Occipital lobe (tissue), 2 donors: ENCODE measurements around the gene CDX1. TPM values are rescaled to one million over a fixed set of nuclear protein-coding genes. Genes with fewer than 3 reads are reported as not detected.

ENCODE experiments used
- DNase-seq: peaks from one replicate; lab custom pipeline; 2025; lab: John Stamatoyannopoulos, UW
- total RNA-seq: library from RNA; depleted of rRNA; stranded (reverse); fragments of >200 nt; gene quantifications from one replicate; pipeline ENCODE4 v1.2.3, GENCODE V29; 2014

The CDX1 gene
- total RNA-seq, 1 donor from 2014 or later: not detected

DNA sequence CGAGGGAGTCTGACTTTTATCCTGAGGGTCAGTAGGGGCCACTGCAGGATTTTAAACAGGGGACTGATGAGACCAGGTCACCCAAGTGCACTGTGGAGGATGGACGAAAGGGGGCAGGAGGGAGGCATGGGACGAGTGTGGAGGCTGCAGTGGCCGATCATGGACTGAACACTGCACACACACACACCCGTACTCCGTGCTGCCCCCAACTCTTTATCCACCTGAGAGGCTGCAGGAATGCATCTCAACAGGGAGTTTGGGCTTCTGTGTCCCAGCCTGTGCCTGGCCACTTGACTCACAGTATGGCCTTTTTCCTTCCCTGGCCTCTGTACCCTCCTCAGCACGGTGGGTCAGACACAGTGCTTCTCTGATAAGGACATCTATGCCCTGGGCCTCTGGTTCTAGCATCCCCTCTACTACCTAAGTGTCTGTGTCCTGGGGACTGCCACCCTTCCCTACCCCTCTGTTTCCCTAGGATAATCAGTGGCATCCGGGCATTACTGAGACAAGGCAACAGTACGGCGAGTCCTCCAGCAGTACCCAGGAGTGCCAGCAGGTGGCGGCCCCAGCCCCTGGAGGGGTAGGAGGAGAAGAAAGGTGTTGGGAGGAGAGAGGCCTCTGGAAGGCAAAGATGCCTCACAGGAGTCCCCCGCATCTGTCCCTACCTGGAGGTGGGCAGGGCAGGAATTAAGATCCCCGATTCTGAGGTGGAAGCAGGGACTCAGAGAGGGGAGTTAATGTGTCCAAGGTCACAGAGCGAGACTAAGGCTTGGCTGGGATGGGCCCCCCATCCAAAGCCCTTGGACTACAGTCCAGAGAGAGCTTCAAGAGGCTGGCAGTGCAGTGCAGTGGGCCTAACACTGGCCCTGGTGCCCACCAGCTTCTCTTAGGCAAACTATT lies 5.1 kb upstream of the CDX1 start:
- DNase-seq: peak; percentile 80

DNA sequence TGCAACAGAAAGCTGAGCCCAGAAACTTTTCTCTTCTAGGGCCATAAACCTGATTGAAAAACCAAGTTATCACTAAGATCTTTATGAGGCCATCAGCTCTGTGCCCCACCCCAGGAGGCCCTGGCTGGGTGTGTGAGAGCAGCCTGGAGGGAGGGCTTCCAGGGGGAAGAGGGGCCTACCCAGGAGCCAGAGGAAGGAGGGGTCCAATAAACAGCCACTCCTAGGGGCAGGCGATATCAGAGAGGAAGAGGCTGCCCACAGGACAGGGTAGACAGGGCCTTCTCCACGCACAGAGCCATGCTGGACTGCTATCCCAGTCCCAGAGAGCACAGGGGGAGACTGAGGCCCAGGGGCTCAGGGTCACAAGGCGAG lies 4.5 kb upstream of the CDX1 start:
- DNase-seq: no peak

DNA sequence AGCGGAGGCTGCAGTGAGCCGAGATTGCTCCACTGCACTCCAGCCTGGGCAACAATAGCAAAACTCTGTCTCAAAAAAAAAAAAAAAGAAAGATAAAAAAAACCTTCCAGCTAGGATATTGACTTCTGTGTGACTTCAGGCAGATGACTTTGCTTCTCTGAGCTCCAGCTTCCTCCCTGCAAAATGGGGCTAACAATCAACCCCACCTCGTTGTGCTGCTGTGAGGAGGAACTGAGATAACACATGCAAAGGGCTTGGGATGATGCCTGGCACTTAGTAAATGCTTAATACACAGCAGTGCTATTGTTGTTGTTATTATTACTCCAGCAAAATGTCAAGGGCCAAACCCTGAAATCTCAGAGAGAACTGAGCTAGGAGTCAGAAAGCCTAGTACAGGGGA lies 3.5 kb upstream of the CDX1 start:
- no peak for DNase-seq

DNA sequence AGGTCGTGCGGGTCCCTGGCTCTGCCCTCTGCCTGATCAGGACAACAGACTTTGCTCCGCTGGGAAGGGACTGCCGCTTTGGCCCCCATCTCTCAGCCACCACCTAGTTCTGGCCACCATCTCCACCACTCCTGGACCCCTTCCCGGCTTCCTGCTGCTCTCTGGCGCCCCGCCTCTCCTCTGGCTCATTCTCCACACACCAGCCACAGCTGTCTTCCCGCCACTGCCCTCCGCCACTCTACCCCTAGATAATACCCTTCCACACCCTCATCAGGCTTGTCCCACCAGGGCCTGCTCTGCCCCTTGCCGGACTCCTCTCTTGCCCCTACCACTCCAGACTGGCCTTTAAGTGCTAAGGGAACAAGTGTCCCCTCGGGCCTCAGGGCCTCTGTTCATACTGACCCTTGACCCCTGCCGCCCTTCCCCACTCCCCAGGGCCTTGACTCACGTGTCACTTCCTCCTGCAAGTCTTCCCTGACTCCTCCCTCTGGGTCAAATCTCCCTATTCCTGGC lies 3.0 kb upstream of the CDX1 start:
- no peak for DNase-seq

DNA sequence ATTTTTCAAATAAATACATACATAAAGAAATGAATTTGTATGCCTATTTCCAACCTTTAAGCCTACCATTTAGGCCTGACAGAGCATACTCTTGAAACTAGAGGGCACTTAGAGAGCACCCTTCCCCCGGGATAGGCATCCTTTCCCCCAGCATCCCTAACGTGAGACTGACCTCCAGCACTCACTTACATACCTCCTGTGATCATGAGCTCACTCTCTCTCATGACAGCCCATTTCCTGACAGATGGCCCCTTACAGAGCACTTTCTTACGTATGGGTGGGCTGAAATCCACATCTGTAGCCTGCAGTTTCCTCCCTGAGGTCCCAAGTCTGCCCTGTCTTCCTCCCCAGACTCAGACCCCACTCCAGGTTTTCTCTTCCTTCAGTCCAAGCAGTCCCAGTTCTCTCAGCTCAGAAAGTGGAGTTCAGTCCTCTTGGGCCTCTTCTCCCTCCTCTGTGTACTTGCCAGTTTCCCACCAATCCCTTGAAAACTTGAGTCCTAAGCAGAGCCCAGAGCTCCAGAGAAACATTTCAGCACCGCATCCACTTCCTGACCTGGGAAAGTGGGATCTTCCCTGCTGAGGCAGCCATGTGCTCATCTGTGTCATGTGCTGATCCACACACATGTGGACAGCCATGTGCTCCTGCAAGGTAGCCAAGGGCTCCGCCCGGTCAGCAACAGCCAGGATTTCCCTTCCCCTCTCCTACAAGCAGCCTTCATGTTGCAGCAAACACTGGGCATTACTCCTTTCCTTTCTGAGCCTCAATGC lies 2.2 kb upstream of the CDX1 start:
- no peak for DNase-seq

DNA sequence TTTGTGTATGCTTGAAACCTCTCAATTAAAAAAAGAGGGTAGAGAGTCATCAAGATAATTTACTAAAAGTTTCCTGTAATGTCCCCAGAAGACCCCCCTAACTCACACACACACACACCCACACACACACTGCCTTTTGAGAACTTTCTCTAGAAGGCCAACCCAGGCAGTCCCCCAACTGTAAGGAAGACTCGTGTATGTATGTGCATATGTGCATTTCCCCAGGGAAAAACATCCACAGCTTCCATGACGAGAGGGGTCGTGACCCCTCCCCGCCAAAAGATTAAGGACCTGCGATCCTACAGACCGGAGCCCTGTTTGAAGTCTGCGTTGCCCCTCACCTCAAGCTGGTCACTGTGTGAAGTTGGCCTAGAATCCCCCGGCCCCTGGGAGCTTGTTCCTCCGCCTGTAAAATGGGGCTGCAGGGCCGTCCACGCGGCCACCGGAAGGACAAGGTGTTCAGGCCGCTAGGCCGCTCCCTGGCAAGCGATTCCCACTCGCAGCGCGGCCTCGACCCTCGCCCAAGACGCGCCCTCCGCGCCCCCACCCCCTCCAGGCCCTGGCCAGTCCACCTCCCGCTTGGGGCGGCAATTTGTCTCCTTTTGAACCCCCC lies 435 bp upstream of the CDX1 start:
- no peak for DNase-seq

DNA sequence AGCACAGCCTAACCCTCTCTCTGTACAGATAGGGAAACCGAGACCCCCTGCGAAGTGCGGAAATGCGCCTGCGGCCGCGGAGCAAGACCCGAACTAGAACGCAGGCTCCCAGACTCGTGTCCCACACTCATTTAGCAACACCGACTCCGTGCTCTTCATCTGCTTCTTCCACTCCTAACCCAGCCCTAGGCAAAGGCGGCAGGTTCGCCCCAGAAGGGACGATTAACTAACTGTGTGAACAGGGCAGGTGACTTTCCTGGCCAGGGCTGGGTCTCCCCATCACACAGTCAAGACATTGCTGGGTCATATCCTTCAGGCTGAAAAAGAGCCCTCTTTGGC lies 903 bp downstream of the CDX1 start:
- DNase-seq: no peak

DNA sequence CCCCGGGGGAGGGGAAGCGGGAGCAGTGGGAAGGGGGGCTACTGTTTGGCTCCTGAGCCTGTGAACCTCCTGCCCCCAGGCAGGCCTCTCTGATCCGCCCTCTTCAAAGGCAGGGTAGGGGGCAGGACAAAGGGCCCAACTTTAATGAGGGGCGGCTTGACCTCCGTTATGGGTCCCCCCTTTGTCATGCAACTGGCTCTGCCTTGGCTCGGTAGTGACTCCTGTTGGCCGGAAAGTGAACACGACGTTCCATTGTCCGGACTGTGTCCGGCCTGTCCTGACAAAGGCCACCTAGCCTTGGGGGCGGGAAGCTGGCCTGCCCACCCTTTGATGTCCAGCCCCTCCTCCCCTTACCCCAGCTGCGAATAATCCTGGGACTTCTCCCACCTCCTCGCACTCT lies 1.3 kb downstream of the CDX1 start:
- no peak for DNase-seq

DNA sequence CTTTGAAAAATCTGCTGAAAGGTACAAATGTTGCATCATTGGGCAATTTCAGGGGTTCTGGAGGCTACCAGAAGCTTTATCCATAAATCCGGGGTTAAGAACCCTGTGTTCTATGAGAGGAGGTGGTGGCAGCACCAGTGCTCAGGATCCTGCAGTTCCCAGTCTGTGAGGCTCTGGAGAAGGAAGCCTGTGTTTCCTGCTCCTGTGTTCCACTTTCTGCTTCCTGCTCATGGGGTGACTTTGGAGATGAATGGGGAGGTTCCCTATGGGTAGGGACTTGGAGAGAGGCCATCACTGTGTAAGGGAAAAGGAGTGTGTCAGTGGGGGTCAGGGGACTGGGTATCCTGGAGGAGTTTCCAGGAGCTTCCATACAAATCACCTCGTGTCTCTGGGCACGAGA lies 2.3 kb downstream of the CDX1 start:
- no peak for DNase-seq

DNA sequence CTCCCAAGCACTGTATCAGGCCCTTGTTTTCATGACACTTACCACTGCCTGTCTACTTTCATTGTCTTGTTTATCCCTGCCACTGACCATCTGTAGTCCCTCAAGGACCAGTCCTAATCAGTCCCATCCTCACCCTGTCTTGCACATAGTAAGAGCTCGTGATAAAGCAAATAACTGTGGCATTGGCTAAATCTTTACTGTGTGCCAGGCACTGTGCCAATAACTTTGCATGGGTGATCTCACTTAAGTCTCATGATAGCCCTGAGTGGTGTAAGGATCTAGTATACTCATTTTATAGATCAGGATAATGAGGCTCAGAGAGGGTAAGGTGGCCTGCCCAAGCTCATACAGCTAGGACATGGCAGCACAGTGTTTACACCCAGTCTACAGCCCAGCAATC lies 5.6 kb downstream of the CDX1 start:
- DNase-seq: no peak

DNA sequence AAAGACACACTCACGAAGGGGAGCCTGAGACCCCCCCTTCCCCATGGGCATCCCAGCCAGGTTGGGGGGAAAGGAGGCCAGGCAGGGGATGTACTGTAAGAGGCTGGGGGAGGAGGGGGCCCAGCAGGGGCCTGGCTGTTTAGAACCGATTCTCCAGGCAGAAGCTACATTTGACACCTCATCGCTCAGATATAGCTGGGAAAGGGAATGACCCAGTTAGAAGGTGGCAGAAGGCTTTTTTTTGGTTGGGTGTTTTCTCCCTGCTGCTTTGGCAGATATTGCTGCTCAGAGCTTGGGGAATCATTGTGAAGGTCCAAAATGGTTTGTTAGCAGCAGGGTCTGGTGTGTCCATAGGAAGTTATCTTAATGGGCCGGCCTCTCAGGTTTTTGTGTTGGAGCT lies 6.0 kb downstream of the CDX1 start:
- no peak for DNase-seq

DNA sequence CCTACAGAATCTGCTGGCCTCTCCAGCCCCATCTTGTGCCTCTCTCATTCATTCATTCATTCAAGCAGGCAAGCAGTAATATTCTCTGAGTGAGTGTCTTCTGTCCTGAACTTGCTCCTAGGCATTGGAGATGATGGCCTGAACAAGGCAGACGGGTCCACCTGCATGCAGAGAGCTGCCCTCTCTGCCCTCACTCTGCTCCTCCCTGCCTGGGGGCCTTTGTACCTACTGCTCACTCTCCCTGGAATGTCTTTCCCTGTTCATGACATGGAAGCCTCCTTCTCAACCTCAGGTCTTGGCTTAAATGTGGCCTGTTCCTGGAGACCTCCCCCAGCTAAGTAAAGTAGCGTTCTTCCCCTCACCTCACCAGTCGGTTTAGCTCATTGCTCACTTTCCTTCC lies 6.6 kb downstream of the CDX1 start:
- no peak for DNase-seq

DNA sequence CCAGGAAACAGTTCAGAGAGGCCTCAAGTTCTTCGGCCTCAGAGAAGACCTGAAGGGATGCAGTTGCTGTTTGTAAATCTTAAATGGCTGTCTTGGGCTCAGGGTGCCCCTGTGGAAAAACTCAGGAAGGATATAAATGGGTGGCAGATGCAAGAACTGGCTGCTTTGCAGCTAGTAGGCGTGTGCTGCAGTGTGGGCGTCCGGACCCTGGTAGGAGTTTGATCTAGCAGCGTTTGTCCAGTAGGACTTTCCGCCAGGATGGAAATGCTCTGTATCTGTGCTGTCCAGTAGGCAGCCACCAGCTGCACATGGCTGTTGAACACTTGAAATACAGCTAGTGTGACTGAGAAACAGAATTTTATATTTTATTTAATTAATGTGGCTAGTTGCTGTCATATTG lies 7.7 kb downstream of the CDX1 start:
- no peak for DNase-seq

DNA sequence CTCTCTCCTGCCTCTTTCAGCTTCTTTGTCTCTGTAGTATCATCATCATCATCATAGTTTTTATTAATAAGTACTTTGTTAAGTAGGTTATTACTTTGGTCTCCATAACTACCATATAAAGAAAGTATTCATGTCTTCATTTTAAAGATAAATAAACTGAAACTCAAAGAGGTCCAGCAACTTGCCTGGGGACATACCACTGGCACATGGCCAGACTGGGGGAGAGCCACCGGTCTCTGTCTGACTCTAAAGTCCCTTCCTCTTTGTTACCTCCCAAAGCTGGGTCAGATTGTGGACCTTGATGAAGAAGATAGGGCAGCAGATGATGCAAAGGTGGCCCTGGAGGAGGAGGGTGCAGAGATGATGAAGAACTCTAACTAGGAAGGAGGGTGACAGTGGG lies 8.5 kb downstream of the CDX1 start:
- DNase-seq: no peak

DNA sequence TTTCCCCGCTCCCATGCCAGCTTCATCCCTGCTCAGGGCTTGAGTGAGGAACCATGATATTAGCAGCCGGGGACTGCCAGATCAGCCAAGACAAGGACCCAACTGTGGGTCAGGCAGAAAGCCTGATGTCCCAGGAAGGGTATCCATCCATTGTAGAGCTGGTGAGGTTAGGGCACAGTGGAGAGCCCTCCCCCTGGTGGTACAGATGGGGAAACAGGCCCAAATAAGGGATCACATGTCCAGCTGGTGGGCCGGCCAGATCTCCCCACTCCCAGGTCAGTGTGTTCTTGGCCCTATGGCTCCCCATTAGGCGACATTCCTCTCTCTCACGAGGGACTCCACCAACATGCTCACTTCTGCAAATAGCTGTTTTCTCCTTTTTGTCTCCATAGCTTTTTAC lies 9.0 kb downstream of the CDX1 start:
- DNase-seq: no peak

DNA sequence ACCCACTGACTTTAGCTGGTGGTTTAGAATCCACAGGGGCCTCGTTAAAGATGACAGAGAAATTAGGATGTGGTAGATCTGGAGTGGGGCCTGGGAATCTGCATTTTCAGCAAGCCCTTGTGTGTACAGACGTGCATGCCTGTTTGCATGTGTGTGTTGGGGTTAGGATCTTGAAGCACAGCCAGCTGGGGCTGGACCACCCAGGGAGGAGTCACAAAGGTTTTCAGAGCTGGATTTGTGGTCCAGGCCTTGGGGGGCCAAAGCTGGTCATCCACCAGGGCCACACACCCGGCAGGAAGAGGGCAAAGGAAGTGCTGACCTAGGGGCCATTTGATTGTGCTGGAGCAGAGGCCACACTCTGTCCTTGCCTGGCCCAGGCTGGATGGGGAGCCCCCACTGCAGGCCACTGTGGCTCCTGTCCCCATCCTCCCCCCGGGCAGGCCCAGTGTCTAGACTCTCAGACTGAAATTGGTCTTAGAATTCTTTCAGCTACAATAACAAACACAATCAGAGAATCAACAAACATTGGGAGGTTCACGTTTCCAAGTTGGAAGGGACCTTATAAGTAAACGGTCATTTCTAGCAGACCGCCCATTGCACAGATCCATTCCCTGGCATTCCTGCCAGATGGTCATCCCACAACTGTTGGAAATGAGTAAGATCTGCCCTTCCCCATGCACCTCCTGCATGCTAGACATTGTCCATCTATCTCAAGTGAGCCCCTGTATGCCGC lies 10.3 kb downstream of the CDX1 start:
- no peak for DNase-seq

DNA sequence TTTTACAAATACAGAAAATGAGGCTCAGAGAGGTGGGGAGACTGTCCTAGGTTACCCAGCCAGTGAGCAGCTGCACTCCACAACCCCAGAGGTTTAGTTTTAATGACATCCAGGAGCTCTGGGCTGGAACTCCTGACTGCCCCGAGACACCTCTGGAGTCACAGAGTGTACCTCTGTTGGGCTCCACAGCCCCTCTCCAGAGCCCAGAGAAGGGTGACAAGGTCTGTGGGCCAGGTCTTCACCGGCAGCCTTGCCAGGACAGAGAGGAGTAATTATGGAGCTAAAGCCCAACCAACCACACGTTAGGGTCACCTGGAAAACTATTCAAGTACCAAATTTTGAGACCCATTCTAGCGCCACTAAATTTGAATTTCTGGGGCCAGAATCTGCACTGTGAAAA lies 11.1 kb downstream of the CDX1 start:
- DNase-seq: no peak

DNA sequence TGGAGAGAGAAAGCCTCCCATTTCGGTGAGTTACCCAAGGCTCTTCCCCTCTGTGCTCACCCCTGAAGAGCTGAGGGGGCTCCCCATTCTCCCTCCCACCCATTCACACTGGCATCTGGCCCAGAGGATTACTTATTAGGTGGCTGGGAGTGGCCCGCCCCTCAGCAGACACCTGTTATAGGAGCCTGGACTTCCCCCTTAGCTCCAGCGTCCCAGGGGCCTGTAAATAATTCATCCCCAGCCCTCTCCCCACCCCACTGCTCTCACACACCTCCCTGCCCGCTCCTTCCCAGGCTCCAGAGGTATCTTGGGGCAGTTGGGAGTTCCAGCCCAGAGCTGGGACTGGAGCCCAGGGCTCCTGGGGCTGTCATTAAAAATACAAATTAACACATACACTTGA lies 11.7 kb downstream of the CDX1 start:
- no peak for DNase-seq

DNA sequence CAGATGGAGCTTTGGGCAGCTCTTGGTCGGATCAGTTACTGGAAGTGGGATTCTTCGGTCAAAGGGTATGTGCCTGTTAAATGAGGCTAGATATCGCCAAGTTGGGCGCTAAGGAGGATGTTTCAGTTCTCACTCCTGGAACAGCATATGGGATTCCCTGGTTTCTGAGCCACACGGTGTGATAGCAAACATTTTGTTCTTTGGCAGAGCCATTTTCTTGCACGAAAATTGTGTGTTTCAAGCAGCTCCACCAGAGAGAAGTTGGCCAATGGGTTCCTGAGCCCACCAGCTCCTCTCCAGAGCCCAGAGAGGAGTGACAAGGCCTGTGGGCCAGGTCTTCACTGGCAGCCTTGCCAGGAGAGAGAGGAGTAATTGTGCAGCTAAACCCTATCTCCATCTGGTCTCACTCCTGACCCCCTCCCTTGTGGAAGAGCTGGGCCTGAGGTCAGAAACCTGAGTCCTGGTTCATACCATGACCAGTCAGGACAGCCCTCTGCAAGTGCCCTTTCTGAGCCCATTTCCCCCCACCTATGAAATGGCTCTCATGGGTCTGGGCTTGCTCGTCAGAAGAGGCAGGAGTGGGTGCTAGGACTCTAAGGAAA lies 12.5 kb downstream of the CDX1 start:
- no peak for DNase-seq

DNA sequence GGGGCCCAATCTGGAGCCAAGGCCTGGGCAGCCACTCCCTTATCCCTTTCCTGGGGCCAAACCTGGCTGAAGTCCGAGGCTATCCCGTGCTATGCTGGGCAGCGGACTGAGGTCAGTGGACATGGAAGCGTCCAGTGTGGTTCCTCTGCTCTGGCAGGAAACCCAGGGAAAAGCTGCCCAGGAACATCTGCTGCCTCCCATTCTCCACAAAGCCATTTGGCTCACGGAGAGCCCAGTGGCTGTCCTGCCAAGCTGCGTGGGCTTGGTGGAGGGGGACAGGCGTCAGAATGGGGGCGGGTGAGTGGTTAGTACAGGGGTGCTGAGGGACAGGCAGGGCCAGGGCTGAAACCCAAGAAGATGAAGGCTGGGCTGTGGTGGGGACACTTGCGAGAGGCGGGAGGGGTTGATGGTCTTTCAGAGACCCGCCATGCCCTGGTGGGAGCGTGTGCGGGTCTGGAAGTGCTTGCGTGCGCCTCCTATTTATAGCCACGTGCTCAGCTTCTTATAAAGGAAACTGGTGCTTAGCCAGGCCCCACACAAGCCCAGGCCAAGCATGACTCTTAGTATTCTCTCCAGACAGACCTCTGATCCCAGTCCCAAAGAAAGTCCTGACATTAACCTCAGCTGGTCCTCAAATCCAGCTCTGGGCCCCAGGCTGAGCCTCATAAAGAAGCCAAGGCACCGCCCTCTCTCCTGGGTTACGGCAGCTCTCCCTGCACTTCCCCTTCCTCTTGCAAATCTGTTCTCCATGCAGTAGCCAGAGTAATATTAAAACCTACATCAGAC lies 13.9 kb downstream of the CDX1 start:
- peak; percentile 84 for DNase-seq

DNA sequence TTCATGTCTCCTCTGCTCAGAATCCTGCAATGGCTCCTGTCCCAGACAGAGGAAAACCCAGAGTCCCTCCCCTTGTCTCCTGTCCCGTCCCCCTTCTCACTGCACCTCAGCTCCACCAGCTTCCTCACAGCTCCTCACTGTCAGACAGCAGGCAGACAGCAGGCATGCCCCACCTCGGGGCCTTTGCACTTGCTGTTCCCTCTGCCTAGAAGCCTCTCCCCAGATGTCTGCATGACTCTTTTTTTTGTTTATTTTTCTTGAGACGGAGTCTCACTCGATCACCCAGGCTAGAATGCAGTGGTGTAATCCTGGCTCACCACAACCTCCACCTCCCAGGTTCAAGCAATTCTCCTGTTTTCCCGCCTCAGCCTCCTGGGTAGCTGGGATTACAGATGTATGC lies 14.4 kb downstream of the CDX1 start:
- DNase-seq: no peak
